ENCODE results near the gene TXNDC15. TPM values are rescaled to one million over a fixed set of nuclear protein-coding genes. Genes with fewer than 3 reads are reported as not detected.

Gene TXNDC15
- total and polyA plus RNA-seq, 2 of the 13 experiments (the other 11 are each of a cell fraction or from before 2014, with no cell fraction given), result 22.2 to 49.9 TPM

GRCh38 chr5:134873987-134874830 lies at the start of gene TXNDC15 (continued):
- TF ChIP-seq ZNF841 (CRISPR knock-in tag; IDR thresholded peaks at IDR 0.05; ENCODE audit: borderline replicate concordance), result peak; percentile 20; the same call in 1 of the 2 replicates
- peak; percentile 78 for TF ChIP-seq NFAT5 (CRISPR knock-in tag; IDR thresholded peaks at IDR 0.05)
- peak; percentile 62; the same call in 1 of the 2 replicates for TF ChIP-seq ZNF432 (CRISPR knock-in tag; IDR thresholded peaks at IDR 0.05; ENCODE audit: borderline replicate concordance)
- TF ChIP-seq, protein P1, sequence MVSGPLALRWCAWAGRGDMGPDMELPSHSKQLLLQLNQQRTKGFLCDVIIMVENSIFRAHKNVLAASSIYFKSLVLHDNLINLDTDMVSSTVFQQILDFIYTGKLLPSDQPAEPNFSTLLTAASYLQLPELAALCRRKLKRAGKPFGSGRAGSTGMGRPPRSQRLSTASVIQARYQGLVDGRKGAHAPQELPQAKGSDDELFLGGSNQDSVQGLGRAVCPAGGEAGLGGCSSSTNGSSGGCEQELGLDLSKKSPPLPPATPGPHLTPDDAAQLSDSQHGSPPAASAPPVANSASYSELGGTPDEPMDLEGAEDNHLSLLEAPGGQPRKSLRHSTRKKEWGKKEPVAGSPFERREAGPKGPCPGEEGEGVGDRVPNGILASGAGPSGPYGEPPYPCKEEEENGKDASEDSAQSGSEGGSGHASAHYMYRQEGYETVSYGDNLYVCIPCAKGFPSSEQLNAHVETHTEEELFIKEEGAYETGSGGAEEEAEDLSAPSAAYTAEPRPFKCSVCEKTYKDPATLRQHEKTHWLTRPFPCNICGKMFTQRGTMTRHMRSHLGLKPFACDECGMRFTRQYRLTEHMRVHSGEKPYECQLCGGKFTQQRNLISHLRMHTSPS (CRISPR knock-in tag; IDR thresholded peaks at IDR 0.05; ENCODE audit: low read depth), result no peak
- TF ChIP-seq ZNF414 (CRISPR knock-in tag; IDR thresholded peaks at IDR 0.05), result peak; percentile 79; the same call in 1 of the 2 replicates
- TF ChIP-seq ZNF343 (CRISPR knock-in tag; IDR thresholded peaks at IDR 0.05), result peak; percentile 86
- TF ChIP-seq ZNF503 (CRISPR knock-in tag; IDR thresholded peaks at IDR 0.05), result peak; percentile 81; the same call in 1 of the 2 replicates
- TF ChIP-seq, protein P2, sequence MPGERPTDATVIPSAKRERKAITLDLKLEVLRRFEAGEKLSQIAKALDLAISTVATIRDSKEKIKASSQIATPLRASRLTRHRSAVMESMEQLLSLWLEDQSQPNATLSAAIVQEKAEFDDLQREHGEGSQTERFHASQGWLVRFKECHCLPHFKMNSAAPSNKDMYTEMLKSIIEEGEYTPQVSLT (CRISPR knock-in tag; IDR thresholded peaks at IDR 0.05; ENCODE audit: borderline replicate concordance, low read depth), result no peak; the same call in 1 of the 2 replicates
- no peak for TF ChIP-seq BCLAF1 (IDR thresholded peaks at IDR 0.05)
- TF ChIP-seq ZNF678 (CRISPR knock-in tag; IDR thresholded peaks at IDR 0.05), result 0 out of 2 replicates have a peak, but pooled peaks have one; percentile 58
- no peak for TF ChIP-seq ZNF10 (CRISPR knock-in tag; IDR thresholded peaks at IDR 0.05; ENCODE audit: borderline replicate concordance, low read depth)
- 0 out of 2 replicates have a peak, but pooled peaks have one; percentile 53 for TF ChIP-seq ZNF724P (CRISPR knock-in tag; IDR thresholded peaks at IDR 0.05; ENCODE audit: borderline replicate concordance)
- peak; percentile 49 for TF ChIP-seq FOXA3 (CRISPR knock-in tag; IDR thresholded peaks at IDR 0.05)
- no peak for TF ChIP-seq ZNF382 (CRISPR knock-in tag; IDR thresholded peaks at IDR 0.05; ENCODE audit: borderline replicate concordance)

All from HepG2 (cell line).